Measurements from ENCODE around the gene NAA60. TPM values are rescaled to one million over a fixed set of nuclear protein-coding genes. Genes with fewer than 3 reads are reported as not detected.

NAA60 gene
- total and polyA plus RNA-seq, 9 of the 15 experiments (the other 6 are each of a cell fraction or from before 2014, with no cell fraction given) = 2.1 to 49.4 (median 10.3) TPM

DNA sequence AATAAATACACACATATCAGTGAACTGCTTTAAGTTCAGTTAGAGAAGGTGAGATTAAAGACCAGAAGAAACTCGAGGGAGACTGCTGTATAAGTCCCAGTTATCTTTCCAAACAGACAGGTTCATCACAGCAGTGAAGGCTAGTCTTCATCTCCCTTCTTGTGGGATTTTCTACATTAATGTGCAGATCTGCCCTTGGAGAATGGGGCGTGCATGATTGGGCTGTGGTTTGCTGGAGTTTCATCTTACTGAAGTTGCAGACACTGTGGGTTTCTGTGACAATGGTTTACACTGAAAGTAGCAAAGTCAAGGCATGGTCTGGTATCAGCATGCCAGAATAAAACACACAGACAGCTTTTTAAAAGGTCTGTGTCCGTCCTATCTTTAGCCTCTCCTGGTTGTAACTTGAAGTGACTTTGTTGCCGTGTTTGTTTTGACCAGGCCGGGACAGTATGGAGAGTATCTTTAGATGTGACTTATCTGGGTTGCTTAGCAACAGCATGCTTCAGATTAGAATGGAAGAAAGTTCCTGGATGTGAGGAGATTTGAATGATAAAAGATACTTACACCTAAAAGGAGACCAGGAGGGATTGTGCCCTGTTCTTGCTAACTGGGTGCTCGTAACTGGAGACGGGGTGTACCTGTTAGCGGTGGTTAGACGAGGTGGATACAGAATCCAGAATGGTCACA lies 16.1 kb downstream of the NAA60 start (continued):
- TF ChIP-seq HDAC3 (IDR thresholded peaks at IDR 0.05; ENCODE audit: borderline replicate concordance, partially characterized antibody) = no peak
- 0 out of 2 replicates have a peak, but pooled peaks have one; percentile 33 for TF ChIP-seq POLR2AphosphoS5 (IDR thresholded peaks at IDR 0.05; ENCODE audit: control insufficient read depth, insufficient read depth, low read depth, low read length)
- TF ChIP-seq, protein P1, sequence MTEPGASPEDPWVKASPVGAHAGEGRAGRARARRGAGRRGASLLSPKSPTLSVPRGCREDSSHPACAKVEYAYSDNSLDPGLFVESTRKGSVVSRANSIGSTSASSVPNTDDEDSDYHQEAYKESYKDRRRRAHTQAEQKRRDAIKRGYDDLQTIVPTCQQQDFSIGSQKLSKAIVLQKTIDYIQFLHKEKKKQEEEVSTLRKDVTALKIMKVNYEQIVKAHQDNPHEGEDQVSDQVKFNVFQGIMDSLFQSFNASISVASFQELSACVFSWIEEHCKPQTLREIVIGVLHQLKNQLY (CRISPR knock-in tag; conservative IDR thresholded peaks at IDR 0.05) = no peak
- TF ChIP-seq RFX5 (IDR thresholded peaks at IDR 0.05; ENCODE audit: low read depth, low read length) = no peak
- TF ChIP-seq GTF2A2 (tag; IDR thresholded peaks at IDR 0.05) = no peak
- TF ChIP-seq, protein P2, sequence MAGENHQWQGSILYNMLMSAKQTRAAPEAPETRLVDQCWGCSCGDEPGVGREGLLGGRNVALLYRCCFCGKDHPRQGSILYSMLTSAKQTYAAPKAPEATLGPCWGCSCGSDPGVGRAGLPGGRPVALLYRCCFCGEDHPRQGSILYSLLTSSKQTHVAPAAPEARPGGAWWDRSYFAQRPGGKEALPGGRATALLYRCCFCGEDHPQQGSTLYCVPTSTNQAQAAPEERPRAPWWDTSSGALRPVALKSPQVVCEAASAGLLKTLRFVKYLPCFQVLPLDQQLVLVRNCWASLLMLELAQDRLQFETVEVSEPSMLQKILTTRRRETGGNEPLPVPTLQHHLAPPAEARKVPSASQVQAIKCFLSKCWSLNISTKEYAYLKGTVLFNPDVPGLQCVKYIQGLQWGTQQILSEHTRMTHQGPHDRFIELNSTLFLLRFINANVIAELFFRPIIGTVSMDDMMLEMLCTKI (IDR thresholded peaks at IDR 0.05; ENCODE audit: partially characterized antibody) = no peak
- TF ChIP-seq PTTG1 (tag; IDR thresholded peaks at IDR 0.05; ENCODE audit: low read depth) = no peak
- no peak for TF ChIP-seq ZNF384 (IDR thresholded peaks at IDR 0.05; ENCODE audit: low read depth, low read length)
- TF ChIP-seq HNRNPK (IDR thresholded peaks at IDR 0.05; ENCODE audit: low read depth, low read length, poor library complexity, severe bottlenecking) = no peak
- no peak for TF ChIP-seq PTRF (tag; IDR thresholded peaks at IDR 0.05)
- no peak for TF ChIP-seq FOSL1 (tag; conservative IDR thresholded peaks at IDR 0.05)
- no peak for TF ChIP-seq BRF1 (IDR thresholded peaks at IDR 0.05; ENCODE audit: borderline replicate concordance, extremely low read depth, insufficient read length)
- no peak for TF ChIP-seq ZNF24 (IDR thresholded peaks at IDR 0.05)
- TF ChIP-seq CREBBP (IDR thresholded peaks at IDR 0.05; ENCODE audit: low read depth, low read length) = no peak
- peak; percentile 63 for TF ChIP-seq CBFA2T2 (conservative IDR thresholded peaks at IDR 0.05)
- TF ChIP-seq, protein P3, sequence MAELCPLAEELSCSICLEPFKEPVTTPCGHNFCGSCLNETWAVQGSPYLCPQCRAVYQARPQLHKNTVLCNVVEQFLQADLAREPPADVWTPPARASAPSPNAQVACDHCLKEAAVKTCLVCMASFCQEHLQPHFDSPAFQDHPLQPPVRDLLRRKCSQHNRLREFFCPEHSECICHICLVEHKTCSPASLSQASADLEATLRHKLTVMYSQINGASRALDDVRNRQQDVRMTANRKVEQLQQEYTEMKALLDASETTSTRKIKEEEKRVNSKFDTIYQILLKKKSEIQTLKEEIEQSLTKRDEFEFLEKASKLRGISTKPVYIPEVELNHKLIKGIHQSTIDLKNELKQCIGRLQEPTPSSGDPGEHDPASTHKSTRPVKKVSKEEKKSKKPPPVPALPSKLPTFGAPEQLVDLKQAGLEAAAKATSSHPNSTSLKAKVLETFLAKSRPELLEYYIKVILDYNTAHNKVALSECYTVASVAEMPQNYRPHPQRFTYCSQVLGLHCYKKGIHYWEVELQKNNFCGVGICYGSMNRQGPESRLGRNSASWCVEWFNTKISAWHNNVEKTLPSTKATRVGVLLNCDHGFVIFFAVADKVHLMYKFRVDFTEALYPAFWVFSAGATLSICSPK (IDR thresholded peaks at IDR 0.05; ENCODE audit: borderline replicate concordance) = no peak
